ENCODE results near the gene TAGLN2. TPM values are rescaled to one million over a fixed set of nuclear protein-coding genes. Genes with fewer than 3 reads are reported as not detected.

Gene TAGLN2
- total RNA-seq, 1 donor from 2014 or later, result 265 TPM

DNA sequence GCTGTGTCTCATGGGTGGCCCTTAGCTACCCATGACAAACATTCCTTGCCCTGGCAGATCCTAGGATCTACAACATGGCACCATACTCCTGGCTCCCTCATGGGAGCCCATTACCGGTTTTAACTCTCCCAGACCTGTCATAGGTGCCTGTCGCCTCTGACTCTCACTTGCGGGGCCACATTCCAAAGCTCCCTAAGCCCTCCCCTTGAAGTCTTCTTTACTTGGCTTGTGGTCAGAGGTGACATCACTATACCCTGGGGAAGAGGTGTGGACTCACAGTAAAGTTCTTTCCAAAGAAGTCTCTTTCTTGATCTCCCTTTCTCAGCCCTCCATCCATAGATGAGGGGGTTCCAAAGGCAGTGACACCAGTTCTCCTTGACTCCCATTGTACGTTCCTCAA, 34.1 kb upstream of the TAGLN2 start:
- no peak overlapping the region for H3K4me3 ChIP-seq (ENCODE audit: low read depth, low read length)
- DNase-seq (ENCODE audit: low read depth), result peak; percentile 91
- no peaks in the 10 kb centered on the region for H3K36me3 ChIP-seq (ENCODE audit: control insufficient read depth, insufficient read depth, low read length)
- no peaks in the 10 kb centered on the region for H3K27me3 ChIP-seq (ENCODE audit: control insufficient read depth, insufficient read depth, low read length)
- TF ChIP-seq, protein P1, sequence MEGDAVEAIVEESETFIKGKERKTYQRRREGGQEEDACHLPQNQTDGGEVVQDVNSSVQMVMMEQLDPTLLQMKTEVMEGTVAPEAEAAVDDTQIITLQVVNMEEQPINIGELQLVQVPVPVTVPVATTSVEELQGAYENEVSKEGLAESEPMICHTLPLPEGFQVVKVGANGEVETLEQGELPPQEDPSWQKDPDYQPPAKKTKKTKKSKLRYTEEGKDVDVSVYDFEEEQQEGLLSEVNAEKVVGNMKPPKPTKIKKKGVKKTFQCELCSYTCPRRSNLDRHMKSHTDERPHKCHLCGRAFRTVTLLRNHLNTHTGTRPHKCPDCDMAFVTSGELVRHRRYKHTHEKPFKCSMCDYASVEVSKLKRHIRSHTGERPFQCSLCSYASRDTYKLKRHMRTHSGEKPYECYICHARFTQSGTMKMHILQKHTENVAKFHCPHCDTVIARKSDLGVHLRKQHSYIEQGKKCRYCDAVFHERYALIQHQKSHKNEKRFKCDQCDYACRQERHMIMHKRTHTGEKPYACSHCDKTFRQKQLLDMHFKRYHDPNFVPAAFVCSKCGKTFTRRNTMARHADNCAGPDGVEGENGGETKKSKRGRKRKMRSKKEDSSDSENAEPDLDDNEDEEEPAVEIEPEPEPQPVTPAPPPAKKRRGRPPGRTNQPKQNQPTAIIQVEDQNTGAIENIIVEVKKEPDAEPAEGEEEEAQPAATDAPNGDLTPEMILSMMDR (IDR thresholded peaks at IDR 0.05; ENCODE audit: insufficient read depth, low read length, severe bottlenecking), result no peak
- no peak for FAIRE-seq

DNA sequence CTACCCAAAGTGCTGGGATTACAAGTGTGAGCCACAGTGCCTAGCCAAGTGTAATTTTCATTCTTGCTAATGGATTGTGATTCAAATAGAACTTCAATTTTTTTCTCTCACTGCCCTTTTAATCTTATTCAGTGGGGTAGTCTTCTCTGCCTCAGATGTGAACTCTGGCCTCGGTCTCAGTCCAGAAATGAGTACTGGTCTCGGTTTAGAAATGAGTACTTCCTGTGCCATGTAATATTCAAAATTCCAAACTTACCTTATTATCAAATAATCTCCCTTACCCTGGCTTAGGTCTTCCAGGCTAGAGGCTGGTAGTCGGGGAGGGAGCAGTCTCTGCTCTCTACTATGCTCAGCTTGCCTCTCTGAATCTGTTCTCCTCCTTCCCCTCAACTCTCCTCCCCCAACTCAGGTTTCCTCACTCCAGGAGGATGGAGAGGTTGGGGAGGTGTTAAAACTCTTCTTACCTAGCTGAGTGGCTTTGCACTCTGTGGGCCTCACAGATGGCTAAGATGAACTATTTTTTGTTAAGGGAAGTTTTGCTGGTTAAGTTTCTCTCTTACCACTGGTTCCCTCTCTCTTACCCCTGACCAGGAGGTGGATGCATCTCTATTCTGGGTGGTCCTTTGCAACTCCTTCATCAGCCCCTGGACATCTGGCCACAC, 33.5 kb upstream of the TAGLN2 start:
- H3K4me3 ChIP-seq (ENCODE audit: low read depth, low read length), result no peak overlapping the region
- TF ChIP-seq, protein P1 (IDR thresholded peaks at IDR 0.05; ENCODE audit: insufficient read depth, low read length, severe bottlenecking), result no peak
- no peak for FAIRE-seq
- no peaks in the 10 kb centered on the region for H3K36me3 ChIP-seq (ENCODE audit: control insufficient read depth, insufficient read depth, low read length)
- DNase-seq (ENCODE audit: low read depth), result no peak
- H3K27me3 ChIP-seq (ENCODE audit: control insufficient read depth, insufficient read depth, low read length), result no peaks in the 10 kb centered on the region

DNA sequence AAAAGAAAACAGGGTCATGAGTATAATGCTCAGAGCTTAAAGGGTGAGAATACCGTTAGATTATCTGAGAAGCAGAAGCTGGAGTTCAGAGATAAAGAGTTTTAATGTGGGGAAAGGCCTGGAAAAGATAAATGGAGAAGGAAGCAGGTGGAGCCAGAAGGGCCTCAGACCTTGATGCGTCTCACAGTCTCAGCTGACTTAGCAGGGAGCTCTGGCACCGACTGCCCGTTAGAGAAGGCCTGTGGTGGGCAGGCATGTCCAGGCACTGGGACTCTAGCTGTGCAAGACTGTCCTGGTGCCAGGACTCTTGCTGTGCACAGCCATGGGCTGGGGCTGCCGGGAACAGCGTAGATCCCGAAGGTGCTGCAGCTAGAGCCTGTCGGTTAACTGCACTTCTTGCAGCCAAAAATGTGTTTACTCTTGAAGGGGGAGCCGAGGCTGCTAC, 32.5 kb upstream of the TAGLN2 start:
- Histone ChIP-seq H3K36me3 (ENCODE audit: control insufficient read depth, insufficient read depth, low read length) (no peaks in the 10 kb centered on the region), H3K4me3 (ENCODE audit: low read depth, low read length) (no peak overlapping the region), H3K27me3 (ENCODE audit: control insufficient read depth, insufficient read depth, low read length) (no peaks in the 10 kb centered on the region)
- FAIRE-seq (no peak), DNase-seq (ENCODE audit: low read depth) (peak; percentile 36)
- TF ChIP-seq, protein P1 (IDR thresholded peaks at IDR 0.05; ENCODE audit: insufficient read depth, low read length, severe bottlenecking), result no peak

DNA sequence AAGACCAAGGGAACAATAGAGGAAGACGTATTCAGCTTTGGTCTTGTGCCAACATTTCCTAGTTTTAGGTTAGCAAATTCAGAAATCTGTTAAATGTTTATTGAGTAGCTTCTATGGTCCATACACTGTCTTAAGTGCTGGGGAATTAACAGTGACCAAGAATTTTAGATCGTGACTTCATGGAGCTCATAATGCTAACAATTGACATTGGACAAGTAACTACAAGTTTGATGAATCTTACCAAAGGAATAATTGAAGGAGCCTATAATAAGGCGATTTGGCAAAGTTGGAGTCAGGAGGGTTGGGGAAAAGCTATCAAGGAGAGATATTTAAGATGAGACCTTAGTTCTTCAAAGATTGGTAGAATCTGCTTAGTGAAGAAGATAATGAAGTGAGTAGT, 30.1 kb upstream of the TAGLN2 start:
- TF ChIP-seq, protein P1 (IDR thresholded peaks at IDR 0.05; ENCODE audit: insufficient read depth, low read length, severe bottlenecking), result no peak
- Histone ChIP-seq H3K27me3 (ENCODE audit: control insufficient read depth, insufficient read depth, low read length) (no peaks in the 10 kb centered on the region), H3K4me3 (ENCODE audit: low read depth, low read length) (no peak overlapping the region), H3K36me3 (ENCODE audit: control insufficient read depth, insufficient read depth, low read length) (no peaks in the 10 kb centered on the region)
- FAIRE-seq (no peak), DNase-seq (ENCODE audit: low read depth) (peak; percentile 91)

DNA sequence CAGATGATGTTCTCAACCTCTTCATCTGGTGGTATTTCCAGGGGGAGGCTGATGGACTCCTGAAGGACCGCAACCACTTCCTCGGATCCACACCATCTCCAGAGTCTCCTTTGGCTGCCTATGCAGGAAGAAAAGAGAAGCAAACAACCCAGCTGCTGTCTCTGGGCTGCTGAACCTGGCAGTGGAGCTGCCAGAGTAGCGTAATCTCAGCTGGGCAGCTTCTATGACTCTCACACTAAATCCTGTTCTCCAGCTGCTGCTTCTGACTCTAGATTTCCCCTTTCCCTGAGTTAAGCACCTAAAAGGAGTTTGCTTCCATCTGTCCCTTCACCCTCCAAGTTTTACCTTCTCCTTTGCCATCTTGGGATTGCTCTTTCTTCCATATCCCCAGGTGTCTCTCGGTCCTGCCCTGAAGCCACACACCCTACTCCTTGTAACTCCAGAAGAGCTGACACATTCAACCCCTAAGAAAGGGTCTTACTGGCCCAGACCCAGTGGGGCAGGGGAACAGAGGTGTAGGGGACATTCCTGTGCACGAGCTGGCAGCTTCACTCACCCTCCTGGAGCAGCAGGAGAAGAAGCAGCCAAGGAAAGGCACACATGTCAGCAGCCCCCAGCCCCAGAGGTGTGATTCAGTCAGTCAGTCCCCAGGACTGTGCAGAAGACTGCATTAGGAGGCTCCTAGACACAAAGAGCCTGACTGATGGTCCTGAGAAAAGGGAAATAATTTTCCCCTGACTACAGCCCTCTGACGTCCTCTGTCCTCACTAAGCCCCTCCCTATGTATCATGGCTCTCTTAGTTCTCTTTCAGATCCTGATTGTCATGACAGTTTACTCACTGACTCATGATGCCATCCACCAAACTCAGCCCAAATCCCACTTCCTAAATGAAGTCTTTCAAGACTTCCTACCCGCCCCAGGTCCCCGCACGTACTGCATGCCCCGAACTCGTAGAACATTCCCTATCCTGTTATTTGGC, 28.5 kb upstream of the TAGLN2 start, which contains the start of gene SLAMF9:
TSS of gene SLAMF9 (minus strand) at position 702 of the 980 bp plus-strand sequence. CDS start at position 602, 100 bp downstream.
- Histone ChIP-seq H3K27me3 (ENCODE audit: control insufficient read depth, insufficient read depth, low read length) (no peaks in the 10 kb centered on the region), H3K4me3 (ENCODE audit: low read depth, low read length) (no peak within 1 kb of the TSS), H3K36me3 (ENCODE audit: control insufficient read depth, insufficient read depth, low read length) (no peaks in the 10 kb centered on the region)
- FAIRE-seq (no peak), DNase-seq (ENCODE audit: low read depth) (peak; percentile 97)
- TF ChIP-seq, protein P1 (IDR thresholded peaks at IDR 0.05; ENCODE audit: insufficient read depth, low read length, severe bottlenecking), result no peak

Data from bronchial epithelial cell (primary cell).